ENCODE measurements around the gene RCC2.

RCC2 gene

DNA sequence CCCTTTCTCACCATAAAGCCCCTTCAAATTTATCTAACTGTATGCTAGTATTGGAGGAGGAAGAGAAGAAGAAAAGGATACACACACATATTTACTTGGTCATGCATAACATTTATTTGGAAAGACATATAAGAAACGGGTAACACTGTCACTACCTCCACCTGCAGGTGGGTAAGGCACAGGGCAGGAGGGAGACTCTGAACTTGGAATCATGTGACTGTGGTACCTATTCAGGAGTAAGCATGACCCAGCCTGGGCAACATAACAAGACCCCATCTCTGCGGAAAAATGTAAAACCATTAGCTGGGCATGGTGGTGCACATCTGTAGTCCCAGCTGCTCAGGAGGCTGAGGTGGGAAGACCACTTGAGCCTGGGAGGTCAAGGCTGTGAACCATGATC lies 68.9 kb downstream of the RCC2 start:
- DNase-seq = no peak

DNA sequence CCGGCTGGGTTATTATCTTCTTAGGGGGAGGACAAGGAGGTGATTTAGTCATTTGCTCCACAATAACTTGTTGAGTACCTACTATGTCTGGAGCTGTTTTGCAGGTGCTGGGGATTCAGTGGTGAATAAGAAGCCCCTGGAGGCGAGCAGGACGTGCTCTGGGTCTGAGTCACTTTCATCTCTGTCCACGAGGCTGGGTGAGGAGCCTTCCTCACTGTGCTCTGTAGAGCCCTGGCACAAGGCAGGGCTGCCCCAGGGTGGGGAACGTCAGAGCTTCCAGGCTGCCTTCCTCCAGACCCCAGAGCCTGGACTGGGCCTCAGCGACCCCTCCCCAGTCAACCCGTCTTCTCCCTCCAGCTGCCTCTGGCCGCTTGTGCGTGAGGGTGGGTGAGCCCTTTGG lies 70.0 kb downstream of the RCC2 start:
- no peak for DNase-seq

GRCh38 chr1:17365293-17365692 lies 74.2 kb downstream of the RCC2 start:
- DNase-seq = no peak

DNA sequence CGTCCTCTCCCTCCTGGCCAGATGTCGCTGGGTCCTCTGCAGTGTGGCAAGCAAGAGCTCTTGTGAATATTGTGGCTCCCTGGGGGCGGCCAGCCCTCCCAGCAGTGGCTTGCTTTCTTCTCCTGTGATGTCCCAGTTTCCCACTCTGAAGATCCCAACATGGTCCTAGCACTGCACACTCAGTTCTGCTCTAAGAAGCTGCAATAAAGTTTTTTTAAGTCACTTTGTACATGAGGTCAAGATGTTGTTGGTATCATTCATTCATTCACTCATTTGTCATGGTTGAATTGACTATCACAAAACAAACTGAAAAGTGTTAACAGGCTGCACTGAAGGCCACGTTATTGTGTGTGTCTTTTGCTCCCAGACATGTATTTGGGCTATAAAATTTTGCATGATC lies 75.7 kb downstream of the RCC2 start:
- no peak for DNase-seq

DNA sequence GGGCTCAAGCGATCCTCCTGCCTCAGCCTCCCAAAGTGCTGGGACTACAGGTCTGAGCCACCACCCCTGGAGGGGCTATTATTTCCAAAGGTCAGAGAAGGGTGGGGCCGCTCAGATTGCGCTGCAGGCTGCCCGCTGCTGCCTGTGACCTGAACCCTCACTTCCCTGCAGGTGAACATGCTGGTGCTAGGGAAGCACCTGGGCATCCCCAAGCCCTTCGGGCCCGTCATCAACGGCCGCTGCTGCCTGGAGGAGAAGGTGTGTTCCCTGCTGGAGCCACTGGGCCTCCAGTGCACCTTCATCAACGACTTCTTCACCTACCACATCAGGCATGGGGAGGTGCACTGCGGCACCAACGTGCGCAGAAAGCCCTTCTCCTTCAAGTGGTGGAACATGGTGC lies 76.1 kb downstream of the RCC2 start:
- DNase-seq = no peak

GRCh38 chr1:17361687-17362086 lies 77.8 kb downstream of the RCC2 start:
- no peak for DNase-seq

- DNase-seq = no peak
Measured at GRCh38 chr1:17360272-17360956, 79.1 kb downstream of the RCC2 start.

GRCh38 chr1:17359808-17360207 lies 79.7 kb downstream of the RCC2 start:
- DNase-seq = no peak

- DNase-seq = no peak
Measured at GRCh38 chr1:17359031-17359430, 80.4 kb downstream of the RCC2 start.

GRCh38 chr1:17358557-17358956 lies 80.9 kb downstream of the RCC2 start:
- no peak for DNase-seq

All from activated CD8-positive, alpha-beta memory T cell treated with anti-CD3 and anti-CD28 coated beads, Interleukin-2, amount 50 U/mL, for 4 hours (primary cell).